ENCODE data around the gene AKR1A1.

Gene AKR1A1

GRCh38 chr1:45530632-45531135, 19.9 kb upstream of the AKR1A1 start:
- Histone ChIP-seq H3K4me3 (ENCODE audit: low read depth, low read length) (no peak overlapping the region), H3K4me1 (no peaks in the 10 kb centered on the region), H3K36me3 (ENCODE audit: control insufficient read depth, insufficient read depth, low read length) (no peaks in the 10 kb centered on the region), H3K9me3 (ENCODE audit: control insufficient read depth, low read length) (no peaks in the 10 kb centered on the region), H3K9ac (no peak overlapping the region), H3K4me2 (ENCODE audit: low read length) (no peak overlapping the region), H3K79me2 (no peaks in the 10 kb centered on the region), H3K27me3 (ENCODE audit: control insufficient read depth, insufficient read depth, low read length) (no peaks in the 10 kb centered on the region), H2AFZ (no peak overlapping the region), H3K27ac (no peak overlapping the region)
- TF ChIP-seq CTCF (IDR thresholded peaks at IDR 0.05): no peak

- no peak for TF ChIP-seq CTCF (IDR thresholded peaks at IDR 0.05)
- no peak overlapping the region for H2AFZ ChIP-seq
- H3K4me3 ChIP-seq (ENCODE audit: low read depth, low read length): no peak overlapping the region
- H3K79me2 ChIP-seq: no peaks in the 10 kb centered on the region
- no peak overlapping the region for H3K9ac ChIP-seq
- H3K4me2 ChIP-seq (ENCODE audit: low read length): no peak overlapping the region
- no peak overlapping the region for H3K27ac ChIP-seq
- H3K36me3 ChIP-seq (ENCODE audit: control insufficient read depth, insufficient read depth, low read length): no peaks in the 10 kb centered on the region
- no peaks in the 10 kb centered on the region for H3K27me3 ChIP-seq (ENCODE audit: control insufficient read depth, insufficient read depth, low read length)
- no peaks in the 10 kb centered on the region for H3K9me3 ChIP-seq (ENCODE audit: control insufficient read depth, low read length)
- H3K4me1 ChIP-seq: no peaks in the 10 kb centered on the region
Measured at GRCh38 chr1:45531873-45532272, 18.8 kb upstream of the AKR1A1 start.

GRCh38 chr1:45535988-45536766, 14.4 kb upstream of the AKR1A1 start:
- Histone ChIP-seq H3K79me2 (no peaks in the 10 kb centered on the region), H3K9me3 (ENCODE audit: control insufficient read depth, low read length) (no peaks in the 10 kb centered on the region), H3K4me1 (no peaks in the 10 kb centered on the region), H3K27me3 (ENCODE audit: control insufficient read depth, insufficient read depth, low read length) (no peaks in the 10 kb centered on the region), H3K4me2 (ENCODE audit: low read length) (no peak overlapping the region), H3K27ac (no peak overlapping the region), H3K4me3 (ENCODE audit: low read depth, low read length) (no peak overlapping the region), H2AFZ (no peak overlapping the region), H3K9ac (no peak overlapping the region), H3K36me3 (ENCODE audit: control insufficient read depth, insufficient read depth, low read length) (no peaks in the 10 kb centered on the region)
- no peak for TF ChIP-seq CTCF (IDR thresholded peaks at IDR 0.05)

- no peak for TF ChIP-seq CTCF (IDR thresholded peaks at IDR 0.05)
Measured at GRCh38 chr1:45536886-45537285, 13.7 kb upstream of the AKR1A1 start.

GRCh38 chr1:45541193-45541592, 9.4 kb upstream of the AKR1A1 start:
- TF ChIP-seq CTCF (IDR thresholded peaks at IDR 0.05): no peak
- Histone ChIP-seq H3K4me3 (ENCODE audit: low read depth, low read length) (no peak overlapping the region), H3K9ac (no peak overlapping the region), H2AFZ (no peak overlapping the region), H3K27ac (no peak overlapping the region), H3K4me1 (no peaks in the 10 kb centered on the region), H3K79me2 (no peaks in the 10 kb centered on the region), H3K4me2 (ENCODE audit: low read length) (no peak overlapping the region), H3K27me3 (ENCODE audit: control insufficient read depth, insufficient read depth, low read length) (no peaks in the 10 kb centered on the region), H3K9me3 (ENCODE audit: control insufficient read depth, low read length) (no peaks in the 10 kb centered on the region), H3K36me3 (ENCODE audit: control insufficient read depth, insufficient read depth, low read length) (no peaks in the 10 kb centered on the region)

More at GRCh38 chr1:45536886-45537285, 13.7 kb upstream of the AKR1A1 start:
- no peaks in the 10 kb centered on the region for H3K9me3 ChIP-seq (ENCODE audit: control insufficient read depth, low read length)
- no peaks in the 10 kb centered on the region for H3K27me3 ChIP-seq (ENCODE audit: control insufficient read depth, insufficient read depth, low read length)
- no peak overlapping the region for H3K9ac ChIP-seq
- no peak overlapping the region for H3K4me2 ChIP-seq (ENCODE audit: low read length)
- H3K4me3 ChIP-seq (ENCODE audit: low read depth, low read length): no peak overlapping the region
- H3K36me3 ChIP-seq (ENCODE audit: control insufficient read depth, insufficient read depth, low read length): no peaks in the 10 kb centered on the region
- H3K4me1 ChIP-seq: no peaks in the 10 kb centered on the region
- no peak overlapping the region for H2AFZ ChIP-seq
- no peaks in the 10 kb centered on the region for H3K79me2 ChIP-seq
- H3K27ac ChIP-seq: no peak overlapping the region
